HG03342 (cell line): ENCODE results near the gene ILF2.

Experiments used
- ATAC-seq: cut with Tn5 transposase; IDR thresholded peaks from one replicate; pipeline ENCODE4 v1.9.1; 2021; ENCODE audit warnings: mild to moderate bottlenecking, moderate library complexity; ENCODE audit not compliant: unreplicated experiment

Gene ILF2

DNA sequence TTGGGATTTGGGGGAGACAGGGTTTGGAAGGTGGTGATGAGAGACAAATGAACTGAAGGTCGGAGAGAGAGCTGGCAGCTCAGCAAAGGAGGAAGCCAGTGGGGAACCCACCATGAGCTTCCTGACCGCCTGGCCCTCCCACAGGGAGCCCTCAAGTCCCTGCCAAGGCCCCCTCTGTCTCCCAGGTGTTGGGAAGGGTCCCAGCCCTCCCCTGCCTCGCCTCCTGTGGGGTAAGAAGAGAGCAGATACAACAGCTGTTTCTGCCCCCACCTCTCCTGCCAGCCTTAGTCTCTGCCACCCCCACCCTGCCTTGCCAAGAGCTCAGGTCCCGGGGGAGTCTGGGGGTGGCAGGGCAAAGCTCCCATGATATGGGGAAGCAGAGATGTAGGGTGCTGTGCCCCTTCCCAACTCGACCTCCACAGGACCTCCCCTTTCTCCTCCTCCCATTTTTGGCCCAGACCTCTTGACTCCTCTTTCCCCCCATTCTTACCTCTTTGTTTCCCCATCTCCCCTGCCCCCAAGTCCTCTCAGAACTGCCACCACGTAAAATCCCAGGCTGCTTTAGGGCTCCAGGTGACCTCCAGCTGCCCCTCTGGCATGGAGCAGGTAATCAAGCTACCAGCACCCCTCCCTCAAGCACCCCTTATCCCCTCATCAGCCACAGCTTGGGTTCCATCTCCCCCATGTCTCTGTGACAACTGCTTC lies 42.0 kb downstream of the ILF2 start:
- no peak for ATAC-seq

DNA sequence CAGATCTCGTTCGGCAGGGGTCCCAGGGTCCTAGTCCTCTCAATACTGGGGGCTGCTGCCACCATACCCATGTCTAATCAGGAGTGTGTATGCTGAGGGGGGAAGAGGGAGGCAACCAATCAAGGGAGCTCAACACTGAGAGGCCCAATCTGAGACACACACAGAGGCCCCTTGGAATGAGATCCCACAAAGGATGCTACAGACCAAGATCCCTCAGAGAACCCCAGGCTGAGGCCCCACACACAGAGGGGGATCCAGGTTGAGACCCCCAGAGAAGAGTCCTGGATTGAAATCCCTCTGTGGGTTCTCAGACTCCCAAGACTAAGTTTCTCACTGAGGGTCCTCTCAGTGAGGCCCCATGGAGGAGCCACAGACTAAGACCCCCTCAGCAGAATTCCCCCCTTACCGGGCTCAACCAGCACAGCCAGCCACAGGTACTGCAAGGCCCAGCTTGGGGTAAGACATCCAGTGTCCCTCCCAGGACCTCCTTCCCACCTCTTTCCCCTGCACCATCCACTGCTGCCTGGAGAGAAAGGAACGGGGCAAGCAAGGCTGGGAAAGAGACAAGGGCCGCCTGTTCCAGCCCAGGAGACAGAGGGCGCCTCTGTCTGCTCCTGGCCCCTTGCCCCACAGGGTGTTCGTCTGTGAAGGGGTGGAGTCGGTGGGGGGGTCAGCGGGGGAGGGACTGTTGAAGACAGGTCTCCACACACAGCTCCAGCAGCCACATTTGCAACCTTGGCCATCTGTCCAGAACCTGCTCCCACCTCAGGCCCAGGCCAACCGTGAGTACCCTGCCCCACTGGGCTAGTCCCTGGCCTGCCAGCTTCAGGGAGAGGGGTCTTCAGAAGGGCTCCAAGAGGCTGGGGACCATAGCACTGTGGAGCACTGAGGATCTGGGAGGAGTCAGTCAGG lies 42.8 kb downstream of the ILF2 start, which contains the start of gene S100A1:
TSS of gene S100A1 (plus strand) at position 720 of the 912 bp plus-strand sequence. CDS start 2,088 bp downstream, outside the sequence.
- ATAC-seq, result no peak

DNA sequence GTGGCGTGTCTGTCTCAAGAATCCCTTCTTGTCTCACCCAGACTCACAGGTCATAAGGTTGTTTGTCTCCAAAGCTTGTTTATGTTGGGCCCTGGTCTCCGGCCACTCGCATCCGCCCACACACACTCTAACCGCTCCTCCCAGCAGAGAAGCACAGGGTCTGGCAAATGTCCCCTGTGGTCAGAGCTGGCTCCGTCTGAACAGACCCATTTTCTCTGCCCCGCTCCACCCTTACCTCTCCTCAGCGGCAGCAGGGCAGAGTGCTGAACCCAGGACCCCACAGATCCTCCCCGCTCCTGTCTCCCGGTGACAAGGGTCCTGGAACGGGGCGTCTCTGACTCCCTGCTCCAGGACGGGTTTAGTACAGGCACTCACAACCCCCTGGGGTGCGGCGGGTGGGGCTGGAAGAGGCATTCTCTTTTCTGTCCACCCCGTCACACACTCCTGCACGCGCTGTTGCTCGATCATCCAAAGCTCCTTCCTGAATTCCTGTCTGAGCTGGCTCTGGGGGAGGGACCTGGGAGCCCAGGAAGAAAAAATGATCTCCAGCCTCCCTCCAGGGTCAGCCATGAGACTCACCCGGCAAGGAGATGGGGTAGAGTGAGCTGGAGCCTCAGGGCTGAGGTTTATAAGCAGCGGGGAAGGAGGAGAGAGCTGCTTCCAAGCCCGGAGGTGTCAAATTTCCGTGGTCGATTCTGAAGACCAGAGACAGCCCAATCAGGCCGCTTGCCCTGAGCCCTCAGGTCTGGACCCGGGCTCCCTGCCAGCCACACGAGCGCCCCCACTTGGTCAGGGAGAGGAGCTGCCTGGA lies 43.7 kb downstream of the ILF2 start, which contains the start of gene S100A13:
TSS of gene S100A13 (minus strand) at position 602 of the 811 bp plus-strand sequence. CDS start 1,033 bp downstream, outside the sequence.
- no peak for ATAC-seq

DNA sequence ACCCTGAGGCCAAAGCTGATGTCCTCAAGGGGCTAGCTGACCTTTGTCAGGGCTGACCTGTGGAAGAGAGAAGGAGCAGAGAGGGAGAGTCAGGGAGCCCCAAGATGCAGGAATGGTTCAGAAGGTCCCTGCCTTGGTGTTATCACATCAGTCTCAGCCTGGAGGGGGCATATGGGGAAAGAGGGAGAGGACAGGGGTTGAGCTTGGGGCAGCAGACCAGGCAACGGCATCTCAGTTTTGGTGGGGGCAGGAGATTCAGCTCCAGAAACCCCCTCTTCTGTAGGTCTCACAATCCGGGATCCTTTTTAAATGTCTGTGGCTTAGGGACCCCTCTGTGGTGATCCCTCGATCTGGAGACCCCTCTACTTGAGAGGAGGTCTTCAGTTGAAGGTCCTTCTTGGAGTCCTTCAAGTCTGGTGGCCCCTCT lies 44.3 kb downstream of the ILF2 start:
- ATAC-seq, result no peak

DNA sequence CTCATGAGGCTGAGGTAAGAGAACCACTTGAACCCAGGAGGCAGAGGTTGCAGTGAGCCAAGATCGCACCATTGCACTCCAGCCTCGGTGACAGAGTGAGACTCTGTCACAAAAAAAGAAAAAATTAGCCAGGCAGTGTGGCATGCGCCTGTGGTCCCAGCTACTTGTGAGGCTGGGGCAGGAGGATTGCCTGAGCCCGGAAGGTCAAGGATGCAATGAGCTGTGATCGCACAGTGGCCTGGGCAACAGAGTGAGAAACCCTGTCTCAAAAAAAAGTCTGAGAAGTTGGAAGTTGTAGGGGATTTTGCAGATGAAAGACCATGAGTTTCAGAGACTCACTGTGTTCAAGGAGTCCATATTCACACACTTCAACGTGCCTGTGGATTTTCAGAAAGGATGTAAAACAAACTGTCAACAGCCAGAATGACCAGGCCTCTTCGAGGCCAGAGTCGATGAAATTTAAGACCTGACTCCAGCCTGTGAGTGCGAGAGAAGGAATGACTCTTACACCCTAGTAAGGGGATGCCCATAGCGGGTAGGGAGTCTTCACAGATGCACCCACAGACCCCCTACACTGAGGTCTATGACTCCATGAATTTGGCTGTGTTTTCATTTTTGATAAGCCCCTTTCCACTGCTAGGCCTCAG lies 45.7 kb downstream of the ILF2 start:
- no peak for ATAC-seq

DNA sequence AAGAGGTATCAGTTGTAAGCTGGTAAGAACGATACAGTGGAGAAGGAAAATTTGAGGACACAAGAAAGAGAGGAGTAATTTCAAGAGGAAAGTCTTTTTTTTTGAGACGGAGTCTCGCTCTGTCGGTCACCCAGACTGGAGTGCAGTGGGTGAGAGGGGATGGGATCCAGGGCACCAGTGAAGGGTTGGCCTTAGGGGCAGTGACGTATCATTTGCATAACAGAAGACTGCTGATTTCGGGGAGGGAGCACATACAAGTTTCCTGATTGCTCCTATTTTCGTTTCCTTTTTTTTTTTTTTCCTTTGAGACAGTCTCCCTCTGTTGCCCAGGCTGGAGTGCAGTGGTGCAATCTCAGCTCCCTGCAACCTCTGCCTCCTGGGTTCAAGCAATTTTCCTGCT lies 47.7 kb downstream of the ILF2 start:
- ATAC-seq, result no peak

DNA sequence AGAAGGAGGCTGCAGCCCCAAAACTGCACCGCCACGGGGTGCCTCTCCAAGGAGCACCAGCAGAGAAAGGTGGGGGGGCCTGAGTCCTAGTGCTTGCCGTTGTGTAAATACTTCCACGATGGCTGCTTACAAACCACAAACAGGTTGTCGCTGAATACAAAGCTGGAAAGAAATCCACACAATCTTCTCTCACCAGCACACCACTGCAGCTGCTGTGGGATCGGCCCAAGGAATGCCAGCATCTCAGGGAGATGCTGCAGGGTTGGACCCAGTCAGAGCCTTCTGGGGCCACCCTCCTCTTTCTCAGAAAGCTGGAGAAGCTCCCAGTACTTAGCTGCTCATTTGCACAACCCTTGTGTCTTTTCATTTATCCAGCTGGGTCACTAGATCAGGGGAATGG lies 51.6 kb downstream of the ILF2 start:
- no peak for ATAC-seq

DNA sequence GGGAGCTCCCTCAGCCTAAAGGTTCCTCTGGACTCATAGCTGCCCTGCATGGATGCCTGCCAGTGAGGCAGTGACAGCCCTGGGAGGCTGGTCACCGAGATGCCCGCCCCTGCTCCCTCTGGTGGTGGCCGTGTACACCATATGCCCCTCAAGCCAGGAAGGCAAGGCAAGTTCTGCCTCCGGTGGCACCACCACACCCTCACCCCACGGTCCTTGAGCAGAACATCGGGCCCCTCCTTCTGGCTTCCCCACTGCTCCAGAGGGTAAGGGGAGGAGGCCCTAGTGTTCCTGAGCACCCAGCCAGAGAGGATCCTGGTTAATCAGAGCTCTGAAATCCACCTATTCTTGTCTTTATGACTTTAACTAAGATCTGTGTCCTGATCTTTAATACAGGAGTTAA lies 53.1 kb downstream of the ILF2 start:
- peak; percentile 68 for ATAC-seq

DNA sequence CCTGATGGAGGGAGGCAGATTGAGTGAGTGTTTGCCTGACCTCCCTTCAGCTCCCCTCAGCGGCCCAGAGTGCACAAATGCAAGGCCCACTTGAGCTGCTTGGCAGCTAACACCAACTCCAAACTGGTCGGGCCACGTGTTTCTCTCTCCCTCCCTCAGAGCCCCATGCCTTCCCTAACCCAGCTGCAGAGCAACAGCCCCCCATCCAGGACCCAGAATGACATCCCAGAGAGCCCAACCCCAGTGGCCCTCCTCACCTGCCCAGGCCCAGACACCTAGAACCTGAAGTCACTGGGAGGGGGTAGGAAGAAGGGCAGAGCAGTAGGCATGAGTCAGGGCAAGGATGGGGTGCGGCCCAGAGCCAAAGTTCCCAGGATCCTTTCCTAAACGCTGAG lies 53.9 kb downstream of the ILF2 start:
- no peak for ATAC-seq

DNA sequence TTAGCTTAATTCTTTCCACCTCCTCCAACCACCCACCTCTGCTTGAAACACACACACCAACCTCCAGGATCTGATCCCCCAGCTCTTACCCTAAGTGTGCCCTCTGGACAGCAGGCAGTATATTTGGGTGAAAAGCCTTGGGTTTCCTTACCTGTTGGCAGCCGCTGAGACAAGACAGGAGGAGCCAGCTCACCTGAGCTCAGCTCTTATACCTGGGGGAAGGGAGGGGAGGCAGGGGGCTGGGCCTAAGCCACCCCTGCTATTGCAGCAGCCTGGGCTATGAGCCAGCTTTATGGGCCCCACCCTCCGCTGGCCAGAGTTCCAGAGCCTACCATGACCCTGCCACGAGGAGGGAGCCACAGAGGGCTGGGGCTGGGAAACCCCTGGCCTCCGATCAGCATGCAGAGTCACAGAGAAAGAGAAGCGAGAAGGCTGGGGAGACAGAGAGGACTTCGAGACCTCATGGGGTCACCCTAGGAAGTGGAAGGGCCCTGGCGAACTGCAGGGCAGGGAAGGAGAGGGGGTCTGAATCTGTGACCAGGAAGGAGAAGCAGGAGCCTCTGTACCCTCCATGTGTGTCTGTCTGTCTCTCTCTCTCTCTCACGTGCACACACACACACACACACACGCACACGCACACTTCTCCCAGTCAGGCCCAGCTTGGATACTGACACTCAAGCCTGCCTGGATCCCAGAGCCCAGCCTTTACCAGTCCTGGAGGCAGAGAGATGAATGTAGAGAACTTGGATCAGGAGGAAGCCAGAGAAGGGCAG lies 54.5 kb downstream of the ILF2 start, which contains the start of gene S100A14:
TSS of gene S100A14 (minus strand) at position 182 of the 773 bp plus-strand sequence. CDS start 467 bp downstream, outside the sequence.
- no peak for ATAC-seq

DNA sequence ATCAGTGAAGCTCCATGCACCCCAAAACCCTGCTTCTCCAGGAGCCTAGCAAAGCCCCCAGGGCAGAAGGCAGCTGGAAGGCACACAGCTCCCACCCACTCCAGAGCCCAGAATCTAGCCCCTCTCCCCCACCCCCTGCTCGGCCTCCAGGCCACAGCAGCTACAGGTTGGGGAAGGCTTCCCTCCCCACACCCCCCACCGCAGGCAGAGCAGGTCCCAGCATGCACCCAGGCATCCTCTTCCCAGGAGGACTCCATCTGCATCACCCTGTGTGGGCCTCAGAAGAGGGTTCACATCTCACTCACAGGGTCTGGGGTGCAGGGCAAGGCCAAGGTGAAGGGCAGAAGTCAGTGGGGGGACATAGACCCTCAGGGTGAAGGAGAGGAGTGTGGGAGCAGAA lies 55.4 kb downstream of the ILF2 start:
- no peak for ATAC-seq

DNA sequence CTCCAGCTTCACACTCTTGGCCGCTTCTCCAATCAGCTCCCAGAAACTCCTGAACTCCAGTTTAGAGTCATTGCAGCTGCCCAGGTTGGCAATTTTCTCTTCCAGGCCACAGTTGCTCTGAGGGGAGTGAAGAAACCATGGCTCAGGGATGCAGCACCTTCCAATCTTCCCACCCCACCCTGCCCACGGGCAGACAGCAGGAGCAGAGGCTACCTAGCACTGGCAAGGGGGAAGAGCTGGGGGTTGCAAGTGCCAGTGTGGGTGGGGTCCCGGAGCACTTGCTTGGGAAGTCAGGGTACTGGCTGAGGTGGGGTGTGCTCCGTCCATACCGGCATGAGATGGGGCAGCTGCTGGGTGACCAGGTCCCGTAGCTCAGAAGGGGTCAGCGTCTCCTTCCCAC lies 55.9 kb downstream of the ILF2 start:
- ATAC-seq, result no peak

DNA sequence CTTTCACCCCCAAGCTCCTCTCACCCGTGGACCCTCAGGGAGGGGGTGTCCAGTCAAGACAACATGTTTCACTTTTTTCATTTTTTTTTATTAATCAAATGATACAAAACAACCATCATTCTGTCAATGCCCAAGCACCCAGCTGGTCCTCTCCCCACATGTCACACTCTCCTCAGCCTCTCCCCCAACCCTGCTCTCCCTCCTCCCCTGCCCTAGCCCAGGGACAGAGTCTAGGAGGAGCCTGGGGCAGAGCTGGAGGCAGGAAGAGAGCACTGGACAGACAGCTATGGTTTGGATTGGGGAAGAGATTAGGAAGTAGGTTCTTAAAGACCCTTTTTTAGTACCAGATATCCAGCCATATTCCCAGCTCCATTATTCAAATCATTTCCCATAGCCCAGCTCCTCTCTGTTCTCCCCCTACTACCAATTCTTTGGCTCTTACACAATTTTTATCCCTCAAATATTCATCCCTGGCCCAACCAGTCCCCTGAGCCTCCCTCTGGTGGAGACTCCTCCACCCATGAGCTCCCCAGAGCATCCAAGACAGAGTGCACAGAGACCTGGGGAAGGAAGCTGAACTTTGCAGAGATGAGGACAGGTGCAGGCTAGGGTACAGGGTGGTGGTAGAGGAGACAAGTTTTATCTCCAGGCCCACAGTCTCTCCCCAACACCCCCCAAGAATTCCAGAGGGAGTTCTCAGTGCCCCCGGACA lies 56.4 kb downstream of the ILF2 start:
- no peak for ATAC-seq

DNA sequence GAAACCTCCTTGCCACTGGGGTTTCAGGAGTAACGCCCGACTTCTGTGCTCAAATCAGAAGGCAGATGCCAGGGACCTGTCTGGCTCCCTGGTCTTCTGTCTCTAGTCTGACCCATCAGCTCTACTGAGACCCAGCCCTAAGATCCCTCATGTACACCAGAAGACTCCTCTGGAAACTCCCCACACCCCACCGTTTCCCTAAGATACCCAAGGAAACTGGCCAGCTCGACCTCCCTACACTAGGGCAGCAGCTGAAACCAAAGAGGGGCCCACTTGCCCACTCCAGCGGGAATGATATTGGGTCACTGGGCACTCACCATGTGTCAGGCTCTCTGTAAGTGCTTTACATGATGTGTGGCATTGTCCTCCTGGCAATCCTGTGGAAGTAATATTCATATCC lies 57.4 kb downstream of the ILF2 start:
- ATAC-seq, result no peak

DNA sequence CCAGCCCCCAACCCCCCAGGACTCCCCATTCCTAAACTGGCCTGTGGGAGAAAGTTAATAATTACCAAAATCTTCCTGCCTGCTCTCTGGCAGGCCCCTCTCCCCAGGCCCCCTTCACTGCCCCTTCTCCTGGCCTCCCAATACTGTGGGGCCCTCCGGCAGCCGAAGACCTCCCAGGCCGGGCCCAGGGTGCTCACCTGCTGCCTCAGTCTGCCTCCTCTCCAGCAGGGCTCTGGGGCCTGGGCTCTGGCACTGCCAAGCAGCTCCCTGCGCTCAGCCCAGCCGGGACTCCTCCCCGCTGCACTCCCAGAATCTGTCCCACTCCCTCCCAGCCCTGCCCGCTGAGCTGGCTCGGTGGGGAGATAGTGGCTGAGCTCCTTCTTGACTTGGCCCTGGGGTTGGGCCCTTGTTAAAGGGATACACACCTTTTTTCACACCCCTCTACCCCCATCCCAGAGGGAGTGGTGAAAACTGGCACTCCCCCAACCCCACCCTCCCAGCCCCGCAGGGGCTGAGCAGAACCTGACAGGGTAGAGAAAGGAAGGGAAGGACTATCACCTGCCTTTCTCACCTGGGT lies 58.0 kb downstream of the ILF2 start, which contains the start of gene S100A16:
TSS of gene S100A16 (minus strand) at position 383 of the 577 bp plus-strand sequence. CDS start 4,986 bp downstream, outside the sequence.
- no peak for ATAC-seq

DNA sequence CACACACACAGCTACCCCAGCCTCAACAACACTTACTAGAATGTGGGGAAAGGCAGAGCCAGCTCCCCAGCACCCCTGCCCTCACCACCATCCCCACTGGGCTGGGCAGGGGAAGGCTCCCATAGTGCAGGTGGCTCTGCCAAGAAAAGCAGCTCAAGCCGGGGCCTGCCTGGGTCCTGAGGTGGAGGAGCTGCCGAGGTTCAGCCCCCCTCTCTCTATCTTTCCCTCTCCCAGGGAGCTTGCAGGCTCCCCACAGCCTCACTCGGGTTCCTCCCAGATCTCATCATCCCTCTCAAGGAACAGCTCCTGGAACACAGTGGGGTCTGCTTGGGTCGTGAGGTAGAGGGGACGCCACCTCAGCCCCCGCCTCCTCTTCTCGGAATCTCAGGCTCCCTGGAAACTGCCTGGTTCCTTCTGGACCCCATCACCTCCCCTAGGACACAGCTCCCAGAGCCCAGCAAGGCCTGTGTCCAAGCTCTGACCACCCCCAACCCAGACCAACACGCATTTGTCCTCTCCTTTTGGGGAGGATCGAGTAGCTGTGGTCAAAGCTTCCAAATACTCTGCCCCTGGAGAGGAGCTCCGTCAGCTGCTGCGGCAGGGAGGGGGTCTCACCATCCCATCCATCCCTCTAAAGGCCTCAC lies 58.6 kb downstream of the ILF2 start:
- no peak for ATAC-seq
